NCI-H82 (cell line): ENCODE data around the gene SDS.

ENCODE experiments used
- DNase-seq: peaks from one replicate; lab custom pipeline; 2025; lab: John Stamatoyannopoulos, UW

SDS gene, protein sequence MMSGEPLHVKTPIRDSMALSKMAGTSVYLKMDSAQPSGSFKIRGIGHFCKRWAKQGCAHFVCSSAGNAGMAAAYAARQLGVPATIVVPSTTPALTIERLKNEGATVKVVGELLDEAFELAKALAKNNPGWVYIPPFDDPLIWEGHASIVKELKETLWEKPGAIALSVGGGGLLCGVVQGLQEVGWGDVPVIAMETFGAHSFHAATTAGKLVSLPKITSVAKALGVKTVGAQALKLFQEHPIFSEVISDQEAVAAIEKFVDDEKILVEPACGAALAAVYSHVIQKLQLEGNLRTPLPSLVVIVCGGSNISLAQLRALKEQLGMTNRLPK

DNA sequence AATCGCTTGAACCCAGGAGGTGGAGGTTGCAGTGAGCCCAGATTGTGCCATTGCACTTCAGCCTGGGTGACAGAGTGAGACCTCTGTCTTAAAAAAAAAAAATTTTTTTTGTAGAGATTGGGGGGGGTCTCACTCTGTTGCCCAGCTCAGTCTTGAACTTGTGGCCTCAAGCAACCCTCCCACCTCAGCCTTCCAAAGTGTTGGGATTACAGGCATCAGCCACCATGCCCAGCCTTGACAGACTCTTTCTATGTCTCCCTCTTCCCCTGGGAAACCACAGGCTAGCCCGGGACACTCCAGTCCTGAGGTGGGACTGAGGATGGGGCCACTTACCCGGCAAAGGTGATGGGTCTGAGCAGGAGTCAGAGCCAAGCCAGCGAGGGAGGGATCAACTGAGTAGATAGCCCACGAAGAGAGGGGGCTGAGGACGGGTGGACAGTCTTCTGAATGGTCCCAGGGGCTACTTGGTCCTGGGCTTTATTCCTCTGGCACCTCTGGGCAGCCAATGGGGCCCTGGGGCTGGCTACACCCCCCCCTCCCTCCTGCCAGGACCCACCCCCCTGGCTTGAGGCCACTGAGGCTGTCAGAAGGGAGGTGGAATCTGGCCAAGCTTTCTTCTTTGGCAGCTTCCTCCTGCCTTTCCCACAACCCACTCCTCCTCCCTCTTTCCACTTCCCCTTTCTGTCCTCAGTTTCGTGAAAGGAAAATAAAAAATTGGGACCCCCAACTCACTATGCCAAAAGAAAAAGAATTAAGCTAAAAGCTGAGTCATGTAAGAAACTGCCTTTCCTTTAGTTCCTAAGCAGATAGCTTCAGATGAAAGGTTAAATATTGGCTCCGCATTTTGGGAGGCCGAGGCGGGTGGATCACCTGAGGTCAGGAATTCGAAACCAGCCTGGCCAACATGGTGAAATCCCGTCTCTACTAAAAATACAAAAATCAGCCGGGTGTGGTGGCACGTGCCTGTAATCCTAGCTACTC is at the start of gene SDS:
Gene SDS, minus strand, starts transcription at position 453 of the 981 bp plus-strand sequence. CDS start 4,179 bp downstream, outside the sequence.
- DNase-seq = no peak

DNA sequence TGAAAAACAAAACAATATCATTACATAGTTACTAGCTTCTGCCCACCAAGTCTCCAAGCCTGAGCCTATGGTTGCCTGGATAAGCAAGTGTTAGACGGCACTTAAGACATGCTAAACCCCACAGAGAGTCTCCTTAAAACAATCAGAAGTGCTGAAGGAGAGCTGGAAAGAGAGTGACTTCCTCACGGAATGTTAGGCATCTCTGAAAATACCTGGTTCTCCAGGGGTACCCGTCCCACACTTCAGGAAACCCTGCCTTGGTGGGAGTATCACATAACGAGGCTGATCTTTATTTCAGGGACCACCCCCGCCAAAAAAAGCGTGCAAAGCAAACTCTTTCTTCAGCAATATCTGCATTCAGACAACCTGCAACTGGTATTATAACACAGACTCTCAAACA is 49.6 kb upstream of the SDS start:
- no peak for DNase-seq

DNA sequence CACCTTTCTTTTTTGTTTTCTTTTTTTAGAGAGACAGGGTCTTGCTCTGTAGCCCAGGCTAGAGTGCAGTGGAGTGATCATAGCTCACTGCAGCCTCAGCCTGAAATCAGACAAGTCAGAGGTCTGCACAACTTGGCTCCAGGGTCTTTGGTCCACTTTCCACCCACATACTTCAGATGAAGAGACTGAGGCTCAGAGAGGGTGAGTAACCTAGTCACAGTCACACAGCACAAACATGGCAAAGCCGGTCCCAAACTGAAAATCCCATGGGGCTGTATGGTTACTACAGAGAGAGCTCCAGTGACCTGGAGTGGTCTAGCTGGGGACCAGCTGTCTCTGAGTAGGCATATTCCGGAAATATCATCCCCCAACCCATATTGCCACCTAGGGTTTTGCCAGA is 48.8 kb upstream of the SDS start:
- no peak for DNase-seq

DNA sequence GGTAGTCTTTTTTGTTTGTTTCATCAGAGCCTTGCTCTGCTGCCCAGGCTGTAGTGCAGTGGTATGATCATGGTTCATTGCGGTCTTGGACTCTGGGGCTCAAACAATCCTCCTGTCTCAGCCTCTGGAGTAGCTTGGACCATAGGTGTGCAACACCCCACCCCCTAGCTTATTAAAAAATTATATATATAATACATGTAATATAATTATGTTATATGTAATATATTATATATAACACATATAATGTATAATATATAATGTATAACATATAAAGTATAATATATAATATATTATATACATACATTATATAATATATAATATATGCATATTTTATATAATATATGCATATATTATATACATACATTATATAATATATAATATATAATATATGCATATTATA is 46.2 kb upstream of the SDS start:
- no peak for DNase-seq

DNA sequence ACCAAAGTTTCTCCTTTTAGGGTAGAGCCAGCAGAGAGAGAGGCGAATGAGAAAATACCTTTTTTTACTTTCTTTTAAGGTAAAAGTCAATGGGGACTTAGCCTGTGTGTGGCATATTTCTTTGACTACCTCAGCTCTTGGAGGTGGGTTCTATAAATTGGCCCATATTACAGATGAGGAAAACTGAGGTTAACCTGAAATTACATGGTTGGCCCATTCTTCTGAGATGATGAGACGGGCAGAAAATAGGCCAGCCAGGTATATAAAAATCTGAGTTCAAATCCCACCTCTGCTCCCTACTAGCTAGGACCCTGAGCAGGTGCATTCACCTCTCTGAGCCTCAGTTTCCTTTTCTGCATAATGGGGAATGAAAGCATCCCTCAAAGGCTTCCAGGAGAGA is 45.6 kb upstream of the SDS start:
- no peak for DNase-seq

DNA sequence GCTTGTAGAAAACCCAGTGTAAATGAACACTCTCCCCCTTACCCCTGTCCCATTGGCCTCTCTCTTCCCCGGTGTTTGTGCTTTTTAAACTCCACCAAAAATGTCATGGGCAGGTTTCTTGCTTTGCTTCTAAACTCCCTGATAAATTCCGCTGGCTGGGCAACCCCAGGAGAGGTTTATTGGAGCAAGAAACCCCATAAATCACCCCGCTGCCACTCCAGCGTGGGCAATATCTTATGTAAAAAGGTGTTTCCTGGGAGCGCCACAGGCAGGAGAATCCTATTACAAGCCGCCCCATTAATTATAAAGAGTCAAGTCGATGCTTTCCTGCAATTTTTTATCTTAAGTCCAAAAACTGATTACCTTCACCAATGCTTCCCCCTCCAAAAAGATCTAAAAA is 45.2 kb upstream of the SDS start:
- DNase-seq = no peak

DNA sequence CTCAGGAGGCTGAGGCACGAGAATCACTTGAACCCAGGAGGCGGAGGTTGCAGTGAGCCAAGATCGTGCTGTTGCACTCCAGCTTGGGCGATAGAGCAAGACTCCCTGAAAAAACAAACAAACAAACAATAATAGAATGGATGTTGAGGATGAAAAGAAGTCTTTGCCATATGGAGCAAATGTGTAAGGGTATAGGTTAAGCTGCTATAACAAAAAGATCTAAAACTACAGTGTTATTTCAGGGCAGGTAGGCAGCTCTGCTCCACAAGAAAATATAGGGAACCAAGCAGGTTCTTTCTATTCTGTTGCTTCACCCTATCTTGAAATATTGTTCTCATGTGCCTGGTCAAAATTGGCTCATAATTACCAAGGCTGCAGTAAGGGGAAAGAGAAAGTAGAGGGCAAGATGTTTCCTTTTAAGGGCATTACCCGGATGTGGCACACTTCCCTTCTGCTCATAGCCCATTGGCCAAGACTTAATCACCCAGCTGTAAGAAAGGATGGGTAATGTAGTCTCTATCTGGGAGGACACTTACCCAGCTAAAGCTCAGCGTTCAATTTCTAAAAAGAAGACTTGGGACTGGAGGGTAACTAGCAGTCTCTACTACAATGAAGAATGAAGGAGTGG is 42.0 kb upstream of the SDS start:
- DNase-seq = no peak

DNA sequence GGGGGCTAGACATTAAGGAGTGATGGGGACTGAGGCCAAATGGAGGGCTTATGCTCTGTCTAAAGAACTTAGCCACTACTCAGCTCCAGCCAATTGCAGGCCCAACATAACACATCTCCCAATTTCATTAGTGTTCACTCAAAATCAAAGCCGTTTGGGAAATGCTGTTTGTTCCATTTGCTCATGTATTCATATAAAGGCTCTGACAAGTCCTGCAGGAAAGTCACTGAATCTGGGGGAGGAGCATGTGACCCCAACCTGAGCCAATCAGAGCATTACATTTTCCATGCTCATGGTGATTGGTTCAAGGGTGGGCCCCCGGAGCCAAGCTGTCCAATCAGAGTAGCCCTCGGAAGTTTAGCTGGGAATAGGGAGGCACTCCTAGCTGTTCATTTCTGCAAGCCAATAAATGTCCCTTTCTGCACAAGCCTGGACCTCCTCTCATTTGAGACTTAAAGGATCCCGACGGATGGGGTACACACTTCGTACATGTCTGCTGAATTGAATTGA is 39.4 kb upstream of the SDS start:
- DNase-seq = no peak

DNA sequence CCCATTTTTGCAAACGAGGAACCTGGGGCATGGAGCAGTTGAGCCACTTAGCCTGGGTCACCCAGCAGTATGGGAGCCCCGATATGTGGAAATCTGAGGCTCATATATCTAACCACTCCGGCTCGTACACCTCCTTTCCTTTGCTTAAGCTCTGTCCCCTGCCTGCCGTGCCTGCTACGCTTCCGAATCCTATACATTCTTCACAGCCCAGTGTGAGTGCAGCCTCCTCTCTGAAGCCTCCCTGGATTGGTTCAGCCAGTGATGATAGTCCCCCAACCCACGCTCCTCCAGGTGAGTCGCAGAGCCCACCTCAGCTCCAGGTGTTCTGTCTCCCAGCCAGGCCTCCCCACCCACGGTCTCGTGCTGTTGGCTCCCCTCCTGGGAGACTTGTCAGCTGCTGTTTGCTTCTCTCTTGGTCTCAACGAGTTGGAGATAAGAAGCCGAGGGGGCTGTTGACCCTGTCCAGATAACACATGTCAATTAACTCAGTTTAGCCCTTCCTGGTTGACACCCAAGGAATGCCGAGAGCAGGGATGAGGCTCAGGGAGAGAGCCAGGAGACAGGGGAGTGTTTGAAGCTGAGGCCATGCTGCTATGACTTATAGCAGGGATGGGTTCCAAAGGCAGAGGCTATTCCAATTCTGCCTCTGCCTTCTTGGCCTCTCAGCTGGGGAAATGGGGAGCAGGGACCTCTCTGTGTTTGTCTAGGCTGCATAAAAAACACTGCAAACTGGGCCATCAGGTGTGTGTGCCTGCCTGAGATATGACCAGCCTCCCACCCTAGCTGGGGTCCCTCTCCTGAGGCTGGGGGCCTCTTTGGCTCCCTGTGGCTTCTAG is 37.5 kb upstream of the SDS start:
- no peak for DNase-seq

DNA sequence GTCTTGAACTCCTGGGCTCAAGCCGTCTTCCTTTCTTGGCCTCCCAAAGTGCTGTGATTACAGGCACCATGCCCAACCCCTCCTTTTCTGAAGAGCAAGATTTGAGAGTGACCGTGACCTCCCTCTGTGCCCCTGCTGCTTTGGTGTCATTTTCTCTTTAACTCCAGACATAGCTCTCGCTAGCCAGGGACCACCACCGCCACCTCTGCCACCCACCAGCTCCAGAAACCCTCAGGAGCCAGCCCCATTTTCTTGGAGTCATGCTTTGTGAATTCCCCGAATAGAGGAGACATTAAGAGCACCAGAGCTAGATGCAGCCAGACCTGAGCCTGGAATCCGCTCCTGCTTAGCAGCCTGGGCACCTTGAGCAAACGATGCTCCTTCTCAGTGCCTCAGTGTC is 36.6 kb upstream of the SDS start:
- no peak for DNase-seq

DNA sequence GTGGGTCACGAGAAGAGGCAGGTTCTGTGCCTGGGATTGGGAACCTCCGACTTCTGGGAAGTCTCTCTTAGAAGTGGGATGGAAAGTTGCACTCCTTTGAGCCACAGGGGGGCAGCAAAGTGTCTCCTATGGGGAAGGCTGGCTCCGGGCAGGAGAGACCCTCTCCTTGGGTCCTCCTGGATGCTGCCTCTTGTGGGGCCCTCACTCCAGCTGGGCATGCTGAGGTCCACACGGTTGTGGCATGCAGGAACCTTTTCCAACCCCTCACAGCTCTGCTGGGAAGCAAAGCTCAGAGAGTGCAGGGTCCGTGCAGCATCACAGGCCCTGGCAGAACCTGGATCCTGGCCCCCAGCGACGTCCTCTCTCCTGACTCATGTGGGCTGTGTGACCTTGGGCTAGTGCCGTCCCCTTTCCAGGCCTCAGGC is 35.9 kb upstream of the SDS start:
- DNase-seq = peak; percentile 86

DNA sequence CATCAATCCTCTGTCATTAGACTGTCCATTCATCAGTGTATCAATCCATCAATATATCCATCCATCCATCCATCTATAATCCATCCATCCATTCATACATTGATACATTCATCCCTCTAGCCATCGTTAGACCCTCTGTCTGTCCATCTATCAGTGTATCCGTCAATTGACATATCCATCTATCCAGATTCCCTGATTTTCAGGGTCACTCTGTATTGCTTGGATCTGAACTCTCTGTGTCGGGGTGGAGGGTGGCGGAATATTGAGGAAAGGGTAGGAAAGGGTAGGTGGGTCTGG is 35.6 kb upstream of the SDS start:
- DNase-seq = no peak

DNA sequence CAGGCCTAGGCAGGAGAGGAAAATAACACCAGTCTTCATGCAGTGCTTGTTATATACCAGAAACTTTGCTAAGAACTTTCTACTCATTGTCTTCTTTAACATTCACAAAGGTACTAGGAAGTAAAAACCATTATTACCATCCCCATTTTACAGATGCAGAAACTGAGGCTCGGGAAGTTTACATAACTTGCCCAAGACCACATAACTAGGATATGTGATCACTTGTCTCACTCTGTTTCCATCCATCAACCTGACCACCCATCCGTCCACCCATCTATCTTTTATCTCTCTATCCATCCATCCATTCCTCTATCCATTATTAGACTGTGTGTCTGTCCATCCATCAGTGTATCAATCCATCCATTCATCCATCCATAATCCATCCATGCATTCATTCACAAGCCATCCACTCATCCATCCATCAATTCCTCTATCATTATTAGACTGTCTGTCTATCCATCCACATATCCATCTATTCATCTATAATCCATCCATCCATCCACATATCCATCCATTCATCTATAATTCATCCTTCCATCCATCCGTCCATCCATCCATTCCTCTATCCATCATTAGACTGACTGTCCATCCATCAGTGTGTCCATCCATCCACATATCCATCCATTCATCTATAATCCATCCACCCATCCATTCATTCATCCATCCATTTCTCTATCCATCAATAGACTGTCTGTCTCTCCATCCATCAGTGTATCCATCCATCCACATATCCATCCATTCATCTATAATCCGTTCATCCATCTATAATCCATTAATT is 35.0 kb upstream of the SDS start:
- DNase-seq = no peak

DNA sequence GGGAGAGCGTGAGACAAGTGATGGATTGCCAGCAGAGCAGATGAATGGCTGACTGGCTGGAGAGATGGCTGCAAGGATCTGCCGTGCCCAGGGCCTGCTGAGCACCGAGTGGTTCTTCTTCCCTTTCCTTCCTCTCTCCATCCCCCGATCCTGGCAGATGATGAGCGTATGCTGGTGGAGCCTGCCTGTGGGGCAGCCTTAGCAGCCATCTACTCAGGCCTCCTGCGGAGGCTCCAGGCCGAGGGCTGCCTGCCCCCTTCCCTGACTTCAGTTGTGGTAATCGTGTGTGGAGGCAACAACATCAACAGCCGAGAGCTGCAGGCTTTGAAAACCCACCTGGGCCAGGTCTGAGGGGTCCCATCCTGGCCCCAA is 34.0 kb upstream of the SDS start:
- no peak for DNase-seq

DNA sequence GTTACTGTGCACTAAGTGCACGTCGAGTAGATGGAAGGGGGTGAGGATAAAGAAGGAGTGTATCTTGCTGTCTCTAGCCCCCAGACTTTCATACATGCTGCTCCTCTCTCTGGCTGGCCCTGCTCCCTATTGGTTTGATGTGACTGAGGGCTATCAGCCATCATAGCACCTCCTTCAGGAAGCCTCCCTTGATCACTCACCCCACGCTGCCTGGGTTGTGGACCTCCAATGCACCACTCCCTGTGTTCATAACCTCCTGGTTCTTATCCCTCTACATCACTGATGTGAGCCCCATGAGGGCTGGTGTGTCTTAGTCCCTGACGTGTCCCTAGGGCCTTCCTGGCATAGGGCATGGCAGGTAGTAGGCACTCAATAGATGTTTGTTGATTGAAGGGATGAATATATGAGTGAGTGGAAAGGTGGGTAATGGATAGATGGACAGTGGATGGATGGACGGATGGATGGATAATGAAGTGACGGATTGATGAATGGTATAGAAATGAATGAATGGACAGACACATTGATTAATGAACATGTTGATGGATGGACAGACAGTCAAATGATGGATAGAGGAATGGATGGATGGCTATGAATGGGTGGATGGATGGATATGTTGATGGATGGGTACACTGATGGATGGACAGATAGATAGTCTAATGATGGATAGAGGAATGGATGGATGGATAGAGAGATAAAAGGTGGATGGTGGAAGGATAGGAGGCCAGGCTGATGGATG is 33.5 kb upstream of the SDS start:
- no peak for DNase-seq

DNA sequence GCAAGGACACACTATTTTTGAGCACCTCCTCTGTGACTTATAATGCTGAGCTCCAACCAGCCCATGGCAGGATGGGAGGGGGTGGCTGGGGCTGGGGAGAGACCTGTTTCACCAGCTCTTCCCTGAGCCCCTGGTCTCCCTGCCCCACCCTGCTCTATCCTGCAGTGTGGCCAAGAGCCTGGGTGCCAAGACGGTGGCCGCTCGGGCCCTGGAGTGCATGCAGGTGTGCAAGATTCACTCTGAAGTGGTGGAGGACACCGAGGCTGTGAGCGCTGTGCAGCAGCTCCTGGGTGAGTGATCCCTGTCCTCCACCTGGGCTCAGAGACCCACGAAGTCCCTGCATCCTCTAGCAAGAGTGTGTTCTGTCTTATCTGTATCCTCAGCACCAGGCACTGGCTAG is 32.9 kb upstream of the SDS start:
- no peak for DNase-seq

DNA sequence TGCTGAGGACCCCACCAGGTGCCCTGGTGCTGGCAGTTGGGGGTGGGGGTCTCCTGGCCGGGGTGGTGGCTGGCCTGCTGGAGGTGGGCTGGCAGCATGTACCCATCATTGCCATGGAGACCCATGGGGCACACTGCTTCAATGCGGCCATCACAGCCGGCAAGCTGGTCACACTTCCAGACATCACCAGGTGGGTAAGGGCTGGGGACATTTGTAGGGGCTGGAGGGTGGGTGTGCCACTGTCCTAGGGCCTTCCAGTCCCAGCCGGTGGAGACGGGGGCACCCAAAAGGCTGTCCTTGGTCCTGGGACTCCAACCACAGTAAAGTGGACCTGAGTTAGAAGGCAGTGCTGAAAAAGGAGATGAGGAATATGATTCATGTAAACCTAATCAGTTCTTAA is 31.7 kb upstream of the SDS start:
- no peak for DNase-seq

DNA sequence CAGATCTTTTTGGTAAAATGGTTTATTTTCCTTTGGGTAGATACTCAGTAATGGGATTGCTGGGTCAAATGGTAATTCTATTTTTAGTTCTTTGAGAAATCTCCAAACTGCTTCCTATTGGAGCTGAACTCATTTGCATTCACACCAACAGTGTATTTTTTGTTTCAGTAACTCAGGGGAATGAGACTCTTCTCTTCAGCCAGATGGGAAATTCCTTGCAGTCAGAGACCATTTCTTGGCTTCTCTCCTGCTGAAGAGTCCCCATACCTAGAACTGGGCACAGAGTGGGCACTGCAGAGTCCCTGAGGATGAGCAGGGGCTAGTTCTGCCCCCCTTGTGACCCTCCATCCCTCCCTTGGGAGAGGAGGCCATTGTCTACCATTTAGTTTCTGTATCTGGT is 29.3 kb upstream of the SDS start:
- DNase-seq = no peak

DNA sequence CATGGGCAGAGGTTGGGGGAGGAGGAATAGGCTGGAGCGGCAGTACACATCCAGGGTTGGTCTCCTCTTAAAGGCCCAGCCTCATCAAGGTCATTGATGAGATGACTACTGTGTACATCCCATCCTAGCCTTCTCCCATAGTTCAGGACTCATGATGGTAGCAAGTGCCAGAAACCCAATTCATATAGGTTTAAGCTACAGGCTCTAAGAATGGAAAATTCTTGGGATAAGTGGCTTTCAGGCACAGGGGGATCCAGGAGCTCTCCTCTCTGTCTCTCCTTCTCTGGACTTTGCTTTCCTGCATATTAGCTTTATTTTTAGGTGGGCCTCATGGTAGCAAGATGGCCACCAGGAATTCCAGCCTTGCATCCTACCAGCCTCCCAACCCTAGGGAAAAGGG is 24.8 kb upstream of the SDS start:
- DNase-seq = no peak

DNA sequence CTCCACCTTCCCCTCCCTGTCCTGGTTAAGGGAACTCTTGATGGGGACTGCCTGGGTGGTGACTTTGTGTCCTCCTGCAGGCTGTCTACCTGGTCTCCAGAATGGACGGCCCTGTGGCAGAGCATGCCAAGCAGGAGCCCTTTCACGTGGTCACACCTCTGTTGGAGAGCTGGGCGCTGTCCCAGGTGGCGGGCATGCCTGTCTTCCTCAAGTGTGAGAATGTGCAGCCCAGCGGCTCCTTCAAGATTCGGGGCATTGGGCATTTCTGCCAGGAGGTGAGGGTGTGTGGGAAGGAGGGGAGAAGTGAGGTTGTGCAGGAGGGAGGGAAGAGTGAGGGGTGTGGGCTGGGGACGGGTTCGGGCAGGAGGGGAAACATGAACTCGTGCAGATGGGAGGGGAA is 24.2 kb upstream of the SDS start:
- DNase-seq = no peak
